ENCODE measurements around the gene GPC6.
A peak's percentile ranks its signal among the peaks of the same experiment; 100 is the strongest.

GPC6 gene

GRCh38 chr13:94412870-94413597 is 1186.4 kb downstream of the GPC6 start:
- H3K4me3 ChIP-seq (ENCODE audit: low read depth, low read length): no peak overlapping the region
- ChIA-PET CTCF (no interaction called here), POLR2A (no interaction called here)
- no peak for TF ChIP-seq CTCF (IDR thresholded peaks at IDR 0.05; ENCODE audit: insufficient read depth, low read length, missing control alignments)
- no peak for DNase-seq (ENCODE audit: low read depth, low spot score)

DNA sequence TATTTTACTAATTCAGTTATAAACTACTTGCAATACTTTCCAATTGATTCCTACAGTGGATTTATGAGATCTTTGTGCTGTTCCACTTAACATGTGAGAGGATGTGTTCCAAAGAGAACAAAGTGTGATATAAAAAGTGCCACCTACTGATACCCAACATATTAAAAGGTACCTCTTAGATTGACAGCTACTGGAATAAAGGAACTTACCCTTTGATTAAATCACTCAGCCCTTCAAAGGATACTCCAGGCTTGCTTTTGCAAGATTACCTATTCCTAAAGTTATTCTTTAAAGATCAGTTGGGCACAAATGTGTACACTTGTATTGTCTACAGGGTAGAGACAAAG is 1187.0 kb downstream of the GPC6 start:
- no peak overlapping the region for H3K4me3 ChIP-seq (ENCODE audit: low read depth, low read length)
- no peak for DNase-seq (ENCODE audit: low read depth, low spot score)
- CTCF ChIA-PET: no interaction called here
- TF ChIP-seq CTCF (IDR thresholded peaks at IDR 0.05; ENCODE audit: insufficient read depth, low read length, missing control alignments): no peak
- POLR2A ChIA-PET: no interaction called here

DNA sequence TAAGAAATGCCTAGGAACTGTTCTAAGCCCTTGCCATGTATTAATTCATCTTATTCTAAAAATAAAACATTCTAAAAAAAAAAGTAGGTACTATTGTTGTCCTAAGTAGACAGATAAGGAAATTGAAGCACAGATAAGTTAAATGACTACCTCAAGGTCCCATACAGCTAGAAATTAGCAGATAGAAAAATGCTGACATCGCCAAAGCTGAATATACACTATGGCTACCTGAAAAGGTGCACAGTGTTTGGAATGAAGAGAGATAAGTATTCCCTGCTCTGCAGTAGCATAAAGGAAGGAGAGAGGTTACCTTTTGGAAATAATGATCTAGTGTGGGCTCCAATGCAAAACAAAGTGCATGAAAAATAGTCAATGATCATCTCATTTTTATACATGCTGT is 1187.5 kb downstream of the GPC6 start:
- no peak for TF ChIP-seq CTCF (IDR thresholded peaks at IDR 0.05; ENCODE audit: insufficient read depth, low read length, missing control alignments)
- no peak overlapping the region for H3K4me3 ChIP-seq (ENCODE audit: low read depth, low read length)
- no peak for DNase-seq (ENCODE audit: low read depth, low spot score)
- POLR2A ChIA-PET: no interaction called here
- CTCF ChIA-PET: no interaction called here

- CTCF ChIA-PET: interaction anchor here (1.0 kb wide), 2 partner anchors 11 to 18 kb away, joined by 3 read pairs; no protein-coding TSS in a partner anchor
- H3K4me3 ChIP-seq (ENCODE audit: low read depth, low read length): no peak overlapping the region
- TF ChIP-seq CTCF (IDR thresholded peaks at IDR 0.05; ENCODE audit: insufficient read depth, low read length, missing control alignments): no peak
- DNase-seq (ENCODE audit: low read depth, low spot score): no peak
- POLR2A ChIA-PET: no interaction called here
These were observed 1188.1 kb downstream of the GPC6 start for GRCh38 chr13:94414708-94415107.

GRCh38 chr13:94415500-94416237 is 1189.1 kb downstream of the GPC6 start:
- no peak for TF ChIP-seq CTCF (IDR thresholded peaks at IDR 0.05; ENCODE audit: insufficient read depth, low read length, missing control alignments)
- no peak for DNase-seq (ENCODE audit: low read depth, low spot score)
- ChIA-PET POLR2A (no interaction called here), CTCF (interaction anchor here (1.0 to 1.2 kb wide), 3 partner anchors 12 to 557 kb away, joined by 3 read pairs; no protein-coding TSS in a partner anchor)
- H3K4me3 ChIP-seq (ENCODE audit: low read depth, low read length): no peak overlapping the region

GRCh38 chr13:94416454-94417080 is 1190.0 kb downstream of the GPC6 start:
- ChIA-PET CTCF (interaction anchor here (1.3 to 2.8 kb wide), 2 partner anchors 9 to 20 kb away, joined by 3 to 9 read pairs; no protein-coding TSS in a partner anchor), POLR2A (no interaction called here)
- H3K4me3 ChIP-seq (ENCODE audit: low read depth, low read length): no peak overlapping the region
- peak; percentile 49 for TF ChIP-seq CTCF (IDR thresholded peaks at IDR 0.05; ENCODE audit: insufficient read depth, low read length, missing control alignments)
- no peak for DNase-seq (ENCODE audit: low read depth, low spot score)

Measured in AG04449 (cell line).